Measurements from ENCODE around the gene RNU7-1.

The RNU7-1 gene

GRCh38 chr12:6943722-6944380 lies at the start of gene RNU7-1, which contains the start of gene C12orf57:
RNU7-1 (plus strand) TSS chr12:6943816.
C12orf57 (plus strand) TSS chr12:6944022; CDS start chr12:6944122, 100 bp downstream.
- DNase-seq (ENCODE audit: extremely low read depth, low read depth), result peak; percentile 92
- TF ChIP-seq, protein P1, sequence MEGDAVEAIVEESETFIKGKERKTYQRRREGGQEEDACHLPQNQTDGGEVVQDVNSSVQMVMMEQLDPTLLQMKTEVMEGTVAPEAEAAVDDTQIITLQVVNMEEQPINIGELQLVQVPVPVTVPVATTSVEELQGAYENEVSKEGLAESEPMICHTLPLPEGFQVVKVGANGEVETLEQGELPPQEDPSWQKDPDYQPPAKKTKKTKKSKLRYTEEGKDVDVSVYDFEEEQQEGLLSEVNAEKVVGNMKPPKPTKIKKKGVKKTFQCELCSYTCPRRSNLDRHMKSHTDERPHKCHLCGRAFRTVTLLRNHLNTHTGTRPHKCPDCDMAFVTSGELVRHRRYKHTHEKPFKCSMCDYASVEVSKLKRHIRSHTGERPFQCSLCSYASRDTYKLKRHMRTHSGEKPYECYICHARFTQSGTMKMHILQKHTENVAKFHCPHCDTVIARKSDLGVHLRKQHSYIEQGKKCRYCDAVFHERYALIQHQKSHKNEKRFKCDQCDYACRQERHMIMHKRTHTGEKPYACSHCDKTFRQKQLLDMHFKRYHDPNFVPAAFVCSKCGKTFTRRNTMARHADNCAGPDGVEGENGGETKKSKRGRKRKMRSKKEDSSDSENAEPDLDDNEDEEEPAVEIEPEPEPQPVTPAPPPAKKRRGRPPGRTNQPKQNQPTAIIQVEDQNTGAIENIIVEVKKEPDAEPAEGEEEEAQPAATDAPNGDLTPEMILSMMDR (IDR thresholded peaks at IDR 0.05; ENCODE audit: low read depth, low read length, missing control alignments), result no peak
- H3K4me3 ChIP-seq (replicated peaks; ENCODE audit: low read depth, low read length), result peak within 1 kb of the TSS; percentile 78

GRCh38 chr12:6894321-6894720 lies 49.3 kb upstream of the RNU7-1 start:
- TF ChIP-seq, protein P1 (IDR thresholded peaks at IDR 0.05; ENCODE audit: low read depth, low read length, missing control alignments), result no peak
- DNase-seq (ENCODE audit: extremely low read depth, low read depth), result no peak
- no peak overlapping the region for H3K4me3 ChIP-seq (replicated peaks; ENCODE audit: low read depth, low read length)

DNA sequence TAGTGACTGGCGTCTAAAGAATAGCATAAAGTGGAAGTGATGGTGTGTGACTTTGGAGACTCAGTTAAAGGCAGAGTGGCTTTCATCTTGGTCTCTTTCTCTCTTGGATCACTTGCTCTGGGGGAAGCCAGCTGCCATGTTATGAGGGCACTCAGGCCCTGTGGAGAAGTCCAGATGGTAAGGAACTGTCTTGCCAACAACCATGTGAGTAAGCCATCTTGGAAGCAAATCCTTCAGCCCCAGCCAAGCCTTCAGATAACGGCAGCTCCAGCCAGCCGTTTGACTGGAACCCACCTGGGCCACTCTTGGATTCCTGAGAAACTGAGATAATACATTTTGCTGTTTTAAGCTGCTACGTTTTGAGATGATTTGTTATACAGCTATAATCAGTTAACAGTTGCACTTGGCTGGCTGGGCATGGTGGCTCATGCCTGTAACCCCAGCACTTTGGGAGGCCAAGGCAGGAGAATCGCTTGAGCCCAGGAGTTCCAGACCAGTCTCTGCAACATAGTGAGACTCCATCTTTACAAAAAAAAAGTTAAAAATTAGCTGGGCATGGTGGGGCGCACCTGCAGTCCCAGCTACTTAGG lies 46.7 kb upstream of the RNU7-1 start:
- no peak for DNase-seq (ENCODE audit: extremely low read depth, low read depth)
- TF ChIP-seq, protein P1 (IDR thresholded peaks at IDR 0.05; ENCODE audit: low read depth, low read length, missing control alignments), result no peak

GRCh38 chr12:6899427-6899826 lies 44.2 kb upstream of the RNU7-1 start:
- no peak overlapping the region for H3K4me3 ChIP-seq (replicated peaks; ENCODE audit: low read depth, low read length)
- TF ChIP-seq, protein P1 (IDR thresholded peaks at IDR 0.05; ENCODE audit: low read depth, low read length, missing control alignments), result no peak

More for the DNA sequence above, 46.7 kb upstream of the RNU7-1 start:
- no peak overlapping the region for H3K4me3 ChIP-seq (replicated peaks; ENCODE audit: low read depth, low read length)

GRCh38 chr12:6899837-6900519 lies 43.6 kb upstream of the RNU7-1 start:
- H3K4me3 ChIP-seq (replicated peaks; ENCODE audit: low read depth, low read length), result no peak overlapping the region
- TF ChIP-seq, protein P1 (IDR thresholded peaks at IDR 0.05; ENCODE audit: low read depth, low read length, missing control alignments), result no peak
- no peak for DNase-seq (ENCODE audit: extremely low read depth, low read depth)

More at GRCh38 chr12:6899427-6899826, 44.2 kb upstream of the RNU7-1 start:
- DNase-seq (ENCODE audit: extremely low read depth, low read depth), result no peak

GRCh38 chr12:6902448-6902847 lies 41.2 kb upstream of the RNU7-1 start:
- TF ChIP-seq, protein P1 (IDR thresholded peaks at IDR 0.05; ENCODE audit: low read depth, low read length, missing control alignments), result no peak
- no peak for DNase-seq (ENCODE audit: extremely low read depth, low read depth)
- H3K4me3 ChIP-seq (replicated peaks; ENCODE audit: low read depth, low read length), result no peak overlapping the region
